HepG2 (cell line): ENCODE measurements around the gene DENND4B. TPM values are rescaled to one million over a fixed set of nuclear protein-coding genes. Genes with fewer than 3 reads are reported as not detected.
A peak's percentile ranks its signal among the peaks of the same experiment; 100 is the strongest.

Experiments used
- ARID2 ChIP-seq: sonication (generic); formaldehyde crosslinking; IDR thresholded peaks from 2 replicates; pipeline ENCODE4 v1.8.1; 2022; ENCODE audit warnings: mild to moderate bottlenecking, missing genetic modification reagents, borderline replicate concordance
- ARNT ChIP-seq: fragments of 450-650 bp; IDR thresholded peaks from 2 replicates; pipeline ENCODE4 v1.6.1; 2017
- ATF7 ChIP-seq, 2 experiments: fragments of 450-650 bp in 1 of 2; sonication (generic) in 1 of 2; formaldehyde crosslinking in 1 of 2; IDR thresholded peaks; 2 replicates each; pipeline versions ENCODE4 v1.4.0 to v1.6.1; 2016 to 2020; ENCODE audit warnings: antibody characterized with exemption in 1 of 2, mild to moderate bottlenecking in 1 of 2, missing genetic modification reagents in 1 of 2
- GZF1 ChIP-seq: sonication (generic); formaldehyde crosslinking; IDR thresholded peaks from 2 replicates; pipeline ENCODE4 v1.5.1; 2020; ENCODE audit warnings: mild to moderate bottlenecking, missing genetic modification reagents
- ISL2 ChIP-seq: sonication (generic); formaldehyde crosslinking; IDR thresholded peaks from 2 replicates; pipeline ENCODE4 v1.5.0; 2020; ENCODE audit warnings: missing genetic modification reagents
- MATR3 ChIP-seq: sonication (generic); formaldehyde crosslinking; IDR thresholded peaks from 2 replicates; pipeline ENCODE4 v1.4.0; 2020; ENCODE audit warnings: missing genetic modification reagents
- NFE2L2 ChIP-seq: fragments of 150-350 bp; IDR thresholded peaks from 2 replicates; pipeline ENCODE4 v1.6.1; 2014; ENCODE audit warnings: low read length
- PCBP1 ChIP-seq: fragments of 200-400 bp; formaldehyde crosslinking; IDR thresholded peaks from 2 replicates; pipeline ENCODE4 v1.6.1; 2017; ENCODE audit warnings: mild to moderate bottlenecking, low read depth, low read length, borderline replicate concordance
- PTBP1 ChIP-seq: fragments of 200-400 bp; formaldehyde crosslinking; IDR thresholded peaks from 2 replicates; pipeline ENCODE4 v1.6.1; 2018; ENCODE audit warnings: low read length, low read depth; ENCODE audit not compliant: poor library complexity, severe bottlenecking
- ZKSCAN5 ChIP-seq: sonication (generic); formaldehyde crosslinking; IDR thresholded peaks from 2 replicates; pipeline ENCODE4 v1.5.1; 2020; ENCODE audit warnings: mild to moderate bottlenecking, missing genetic modification reagents
- ZNF124 ChIP-seq: sonication (generic); formaldehyde crosslinking; IDR thresholded peaks from 2 replicates; pipeline ENCODE4 v1.4.0; 2020; ENCODE audit warnings: missing genetic modification reagents
- ZNF605 ChIP-seq: sonication (generic); formaldehyde crosslinking; IDR thresholded peaks from 2 replicates; pipeline ENCODE4 v1.8.0; 2022; ENCODE audit warnings: mild to moderate bottlenecking, missing genetic modification reagents
- ZNF678 ChIP-seq: sonication (generic); formaldehyde crosslinking; IDR thresholded peaks from 2 replicates; pipeline ENCODE4 v1.4.0; 2020; ENCODE audit warnings: mild to moderate bottlenecking, missing genetic modification reagents
- ZNF703 ChIP-seq: sonication (generic); formaldehyde crosslinking; IDR thresholded peaks from 2 replicates; pipeline ENCODE4 v1.5.1; 2020; ENCODE audit warnings: missing genetic modification reagents, mild to moderate bottlenecking, moderate library complexity, borderline replicate concordance
- ZNF775 ChIP-seq: sonication (generic); formaldehyde crosslinking; IDR thresholded peaks from 2 replicates; pipeline ENCODE4 v1.4.0; 2020; ENCODE audit warnings: missing genetic modification reagents, mild to moderate bottlenecking, moderate library complexity, borderline replicate concordance
- ZSCAN31 ChIP-seq: sonication (generic); formaldehyde crosslinking; IDR thresholded peaks from 2 replicates; pipeline ENCODE4 v1.5.0; 2020; ENCODE audit warnings: low read depth, mild to moderate bottlenecking, missing genetic modification reagents
- polyA plus RNA-seq, 8 experiments: library from polyadenylated mRNA; depleted of rRNA in 3 of 8; stranded (reverse) in 7 of 8; unstranded in 1 of 8; fragments of >200 nt; fragmentation: Illumina TruSeq in 4 of 8; extraction: Trizol in 4 of 8; gene quantifications; 2 replicates each; pipeline versions ENCODE4 v1.2.1 to v1.2.3, GENCODE V29; 2011 to 2016; ENCODE audit warnings: low read depth in 4 of 8, missing spikeins in 1 of 8, mixed read lengths in 1 of 8; ENCODE audit not compliant: insufficient read depth in 1 of 8
- total RNA-seq, 5 experiments: library from RNA; depleted of rRNA; stranded (reverse); fragments of >200 nt; fragmentation: Illumina TruSeq; extraction: Trizol; gene quantifications; 2 replicates each; pipeline ENCODE4 v1.2.3, GENCODE V29; 2016; ENCODE audit warnings: low read depth in 1 of 5
- TF ChIP-seq, protein P1 (sequence below): sonication (generic); formaldehyde crosslinking; IDR thresholded peaks from 2 replicates; pipeline ENCODE4 v1.4.0; 2020; ENCODE audit warnings: mild to moderate bottlenecking, missing genetic modification reagents
- TF ChIP-seq, protein P2 (sequence below): IDR thresholded peaks from 2 replicates; pipeline ENCODE4 v1.6.1; 2016; ENCODE audit warnings: low read depth, borderline replicate concordance
- TF ChIP-seq, protein P3 (sequence below): sonication (generic); formaldehyde crosslinking; IDR thresholded peaks from 2 replicates; pipeline ENCODE4 v1.4.0; 2020; ENCODE audit warnings: mild to moderate bottlenecking, missing genetic modification reagents
- TF ChIP-seq, protein P4 (sequence below): sonication (generic); formaldehyde crosslinking; IDR thresholded peaks from 2 replicates; pipeline ENCODE4 v1.4.0; 2020; ENCODE audit warnings: mild to moderate bottlenecking, missing genetic modification reagents
- TF ChIP-seq, protein P5 (sequence below): sonication (generic); formaldehyde crosslinking; conservative IDR thresholded peaks from 2 replicates; pipeline ENCODE4 v1.4.0; 2020; ENCODE audit warnings: missing genetic modification reagents
- TF ChIP-seq, protein P6 (sequence below): sonication (generic); formaldehyde crosslinking; IDR thresholded peaks from 2 replicates; pipeline ENCODE4 v1.4.0; 2020; ENCODE audit warnings: mild to moderate bottlenecking, missing genetic modification reagents

DENND4B gene
- total and polyA plus RNA-seq, 2 of the 13 experiments (the other 11 are each of a cell fraction or from before 2014, with no cell fraction given), result 15.1 to 20.3 TPM

DNA sequence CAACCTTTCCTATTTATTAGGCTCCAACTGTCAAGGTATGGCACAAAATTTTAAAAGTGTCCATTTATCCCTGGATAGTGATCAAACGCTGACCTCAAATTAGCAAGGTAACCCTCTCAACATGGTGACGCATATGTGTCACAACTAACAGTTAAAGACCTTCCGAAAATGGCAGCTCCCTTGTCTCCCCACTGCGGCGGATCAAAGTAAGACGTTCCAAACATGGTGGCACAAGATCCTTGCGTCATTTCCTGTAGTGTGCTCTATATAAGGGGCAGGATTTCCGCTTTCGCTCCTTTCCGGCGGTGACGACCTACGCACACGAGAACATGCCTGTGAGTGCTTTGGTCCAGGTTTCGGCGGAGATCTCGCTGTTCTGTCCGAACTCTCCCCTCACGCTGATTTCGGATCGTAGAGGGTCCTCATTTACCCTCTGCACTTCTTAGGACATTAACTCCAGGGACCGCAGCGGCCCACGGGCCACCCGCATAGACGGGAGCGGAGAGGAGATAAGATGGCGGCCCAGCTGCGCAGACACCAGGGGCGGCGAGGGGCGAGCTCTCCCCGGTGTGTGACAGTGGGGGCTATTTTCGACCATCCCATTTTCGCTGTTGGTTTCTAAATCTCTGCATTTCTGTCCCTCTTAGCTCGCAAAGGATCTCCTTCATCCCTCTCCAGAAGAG lies 44.1 kb upstream of the DENND4B start, which contains the start of gene RPS27 (continued):
- TF ChIP-seq, protein P1, sequence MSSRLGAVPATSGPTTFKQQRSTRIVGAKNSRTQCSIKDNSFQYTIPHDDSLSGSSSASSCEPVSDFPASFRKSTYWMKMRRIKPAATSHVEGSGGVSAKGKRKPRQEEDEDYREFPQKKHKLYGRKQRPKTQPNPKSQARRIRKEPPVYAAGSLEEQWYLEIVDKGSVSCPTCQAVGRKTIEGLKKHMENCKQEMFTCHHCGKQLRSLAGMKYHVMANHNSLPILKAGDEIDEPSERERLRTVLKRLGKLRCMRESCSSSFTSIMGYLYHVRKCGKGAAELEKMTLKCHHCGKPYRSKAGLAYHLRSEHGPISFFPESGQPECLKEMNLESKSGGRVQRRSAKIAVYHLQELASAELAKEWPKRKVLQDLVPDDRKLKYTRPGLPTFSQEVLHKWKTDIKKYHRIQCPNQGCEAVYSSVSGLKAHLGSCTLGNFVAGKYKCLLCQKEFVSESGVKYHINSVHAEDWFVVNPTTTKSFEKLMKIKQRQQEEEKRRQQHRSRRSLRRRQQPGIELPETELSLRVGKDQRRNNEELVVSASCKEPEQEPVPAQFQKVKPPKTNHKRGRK (CRISPR knock-in tag), result no peak
- TF ChIP-seq PTBP1, result no peak
- TF ChIP-seq ZNF605 (CRISPR knock-in tag), result peak; percentile 59; the same call in 1 of the 2 replicates
- 0 out of 2 replicates have a peak, but pooled peaks have one; percentile 63 for TF ChIP-seq ZSCAN31
- TF ChIP-seq ZNF678, result peak; percentile 93; the same call in 1 of the 2 replicates
- TF ChIP-seq, protein P2, sequence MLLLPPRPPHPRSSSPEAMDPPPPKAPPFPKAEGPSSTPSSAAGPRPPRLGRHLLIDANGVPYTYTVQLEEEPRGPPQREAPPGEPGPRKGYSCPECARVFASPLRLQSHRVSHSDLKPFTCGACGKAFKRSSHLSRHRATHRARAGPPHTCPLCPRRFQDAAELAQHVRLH (CRISPR knock-in tag), result peak; percentile 95
- TF ChIP-seq ZKSCAN5 (CRISPR knock-in tag), result no peak
- 0 out of 2 replicates have a peak, but pooled peaks have one; percentile 56 for TF ChIP-seq ZNF124 (CRISPR knock-in tag)
- no peak for TF ChIP-seq PCBP1
- no peak for TF ChIP-seq ARNT
- TF ChIP-seq ZNF703 (CRISPR knock-in tag), result no peak
- TF ChIP-seq, protein P3, sequence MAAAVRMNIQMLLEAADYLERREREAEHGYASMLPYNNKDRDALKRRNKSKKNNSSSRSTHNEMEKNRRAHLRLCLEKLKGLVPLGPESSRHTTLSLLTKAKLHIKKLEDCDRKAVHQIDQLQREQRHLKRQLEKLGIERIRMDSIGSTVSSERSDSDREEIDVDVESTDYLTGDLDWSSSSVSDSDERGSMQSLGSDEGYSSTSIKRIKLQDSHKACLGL, result no peak
- peak; percentile 62 for TF ChIP-seq ATF7 (IDR thresholded peaks at IDR 0.05)
- 0 out of 2 replicates have a peak, but pooled peaks have one; percentile 29 for TF ChIP-seq ATF7 (CRISPR knock-in tag; IDR thresholded peaks at IDR 0.05)
- TF ChIP-seq ARID2, result no peak
- no peak for TF ChIP-seq NFE2L2
- 0 out of 2 replicates have a peak, but pooled peaks have one; percentile 28 for TF ChIP-seq ZNF775
- TF ChIP-seq, protein P4, sequence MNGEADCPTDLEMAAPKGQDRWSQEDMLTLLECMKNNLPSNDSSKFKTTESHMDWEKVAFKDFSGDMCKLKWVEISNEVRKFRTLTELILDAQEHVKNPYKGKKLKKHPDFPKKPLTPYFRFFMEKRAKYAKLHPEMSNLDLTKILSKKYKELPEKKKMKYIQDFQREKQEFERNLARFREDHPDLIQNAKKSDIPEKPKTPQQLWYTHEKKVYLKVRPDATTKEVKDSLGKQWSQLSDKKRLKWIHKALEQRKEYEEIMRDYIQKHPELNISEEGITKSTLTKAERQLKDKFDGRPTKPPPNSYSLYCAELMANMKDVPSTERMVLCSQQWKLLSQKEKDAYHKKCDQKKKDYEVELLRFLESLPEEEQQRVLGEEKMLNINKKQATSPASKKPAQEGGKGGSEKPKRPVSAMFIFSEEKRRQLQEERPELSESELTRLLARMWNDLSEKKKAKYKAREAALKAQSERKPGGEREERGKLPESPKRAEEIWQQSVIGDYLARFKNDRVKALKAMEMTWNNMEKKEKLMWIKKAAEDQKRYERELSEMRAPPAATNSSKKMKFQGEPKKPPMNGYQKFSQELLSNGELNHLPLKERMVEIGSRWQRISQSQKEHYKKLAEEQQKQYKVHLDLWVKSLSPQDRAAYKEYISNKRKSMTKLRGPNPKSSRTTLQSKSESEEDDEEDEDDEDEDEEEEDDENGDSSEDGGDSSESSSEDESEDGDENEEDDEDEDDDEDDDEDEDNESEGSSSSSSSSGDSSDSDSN (CRISPR knock-in tag), result peak; percentile 58
- TF ChIP-seq, protein P5, sequence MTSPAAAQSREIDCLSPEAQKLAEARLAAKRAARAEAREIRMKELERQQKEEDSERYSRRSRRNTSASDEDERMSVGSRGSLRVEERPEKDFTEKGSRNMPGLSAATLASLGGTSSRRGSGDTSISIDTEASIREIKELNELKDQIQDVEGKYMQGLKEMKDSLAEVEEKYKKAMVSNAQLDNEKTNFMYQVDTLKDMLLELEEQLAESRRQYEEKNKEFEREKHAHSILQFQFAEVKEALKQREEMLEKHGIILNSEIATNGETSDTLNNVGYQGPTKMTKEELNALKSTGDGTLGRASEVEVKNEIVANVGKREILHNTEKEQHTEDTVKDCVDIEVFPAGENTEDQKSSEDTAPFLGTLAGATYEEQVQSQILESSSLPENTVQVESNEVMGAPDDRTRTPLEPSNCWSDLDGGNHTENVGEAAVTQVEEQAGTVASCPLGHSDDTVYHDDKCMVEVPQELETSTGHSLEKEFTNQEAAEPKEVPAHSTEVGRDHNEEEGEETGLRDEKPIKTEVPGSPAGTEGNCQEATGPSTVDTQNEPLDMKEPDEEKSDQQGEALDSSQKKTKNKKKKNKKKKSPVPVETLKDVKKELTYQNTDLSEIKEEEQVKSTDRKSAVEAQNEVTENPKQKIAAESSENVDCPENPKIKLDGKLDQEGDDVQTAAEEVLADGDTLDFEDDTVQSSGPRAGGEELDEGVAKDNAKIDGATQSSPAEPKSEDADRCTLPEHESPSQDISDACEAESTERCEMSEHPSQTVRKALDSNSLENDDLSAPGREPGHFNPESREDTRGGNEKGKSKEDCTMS (CRISPR knock-in tag), result peak; percentile 92; the same call in 1 of the 2 replicates
- TF ChIP-seq GZF1 (CRISPR knock-in tag), result no peak
- TF ChIP-seq ISL2 (CRISPR knock-in tag), result peak; percentile 49; the same call in 1 of the 2 replicates
- TF ChIP-seq, protein P6, sequence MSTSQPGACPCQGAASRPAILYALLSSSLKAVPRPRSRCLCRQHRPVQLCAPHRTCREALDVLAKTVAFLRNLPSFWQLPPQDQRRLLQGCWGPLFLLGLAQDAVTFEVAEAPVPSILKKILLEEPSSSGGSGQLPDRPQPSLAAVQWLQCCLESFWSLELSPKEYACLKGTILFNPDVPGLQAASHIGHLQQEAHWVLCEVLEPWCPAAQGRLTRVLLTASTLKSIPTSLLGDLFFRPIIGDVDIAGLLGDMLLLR (CRISPR knock-in tag), result no peak
- TF ChIP-seq MATR3 (CRISPR knock-in tag), result no peak
